ENCODE results near the gene ZMYM1. TPM values are rescaled to one million over a fixed set of nuclear protein-coding genes. Genes with fewer than 3 reads are reported as not detected.

The ZMYM1 gene
- total RNA-seq, 1 donor from 2014 or later = 7.8 TPM

DNA sequence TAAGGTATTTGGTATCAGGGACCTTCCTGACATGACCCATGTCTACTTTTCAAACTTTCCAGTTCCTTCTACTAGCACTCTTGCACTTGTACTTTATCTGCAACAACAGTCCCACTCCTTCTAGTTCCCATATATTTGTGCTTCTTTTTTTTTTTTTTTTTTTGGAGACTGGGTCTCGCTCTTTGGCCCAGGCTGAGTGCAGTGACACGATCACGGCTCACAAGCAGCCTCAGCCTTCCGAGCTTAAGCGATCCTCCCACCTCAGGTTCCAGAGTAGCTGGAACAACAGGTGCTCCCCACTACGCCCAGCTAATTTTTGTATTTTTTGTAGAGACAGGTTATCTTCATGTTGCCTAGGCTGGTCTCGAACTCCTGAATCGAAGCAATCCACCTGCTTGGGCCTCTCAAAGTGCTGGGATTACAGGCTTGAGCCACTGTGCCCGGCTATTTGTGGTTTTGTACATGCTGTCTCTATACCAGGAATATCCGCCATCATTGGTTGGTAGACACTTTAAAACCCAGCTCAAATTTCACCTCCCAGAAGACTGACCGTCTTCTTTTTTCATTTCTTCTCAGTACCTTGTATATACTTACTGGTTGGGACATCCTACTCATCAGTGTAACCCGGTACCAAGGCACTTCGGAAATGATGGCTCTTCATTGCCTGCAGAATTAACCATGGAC, 1.1 kb downstream of the ZMYM1 start:
- intact Hi-C loops (cut with micrococcal nuclease) = no loop called here
- H3K9me3 ChIP-seq (replicated peaks) = no peaks in the 10 kb centered on the region
- H3K27ac ChIP-seq (replicated peaks) = peak overlapping the region; percentile 91
- DNase-seq = no peak
- H3K4me3 ChIP-seq = peak overlapping the region; percentile 79
- TF ChIP-seq, protein P1, sequence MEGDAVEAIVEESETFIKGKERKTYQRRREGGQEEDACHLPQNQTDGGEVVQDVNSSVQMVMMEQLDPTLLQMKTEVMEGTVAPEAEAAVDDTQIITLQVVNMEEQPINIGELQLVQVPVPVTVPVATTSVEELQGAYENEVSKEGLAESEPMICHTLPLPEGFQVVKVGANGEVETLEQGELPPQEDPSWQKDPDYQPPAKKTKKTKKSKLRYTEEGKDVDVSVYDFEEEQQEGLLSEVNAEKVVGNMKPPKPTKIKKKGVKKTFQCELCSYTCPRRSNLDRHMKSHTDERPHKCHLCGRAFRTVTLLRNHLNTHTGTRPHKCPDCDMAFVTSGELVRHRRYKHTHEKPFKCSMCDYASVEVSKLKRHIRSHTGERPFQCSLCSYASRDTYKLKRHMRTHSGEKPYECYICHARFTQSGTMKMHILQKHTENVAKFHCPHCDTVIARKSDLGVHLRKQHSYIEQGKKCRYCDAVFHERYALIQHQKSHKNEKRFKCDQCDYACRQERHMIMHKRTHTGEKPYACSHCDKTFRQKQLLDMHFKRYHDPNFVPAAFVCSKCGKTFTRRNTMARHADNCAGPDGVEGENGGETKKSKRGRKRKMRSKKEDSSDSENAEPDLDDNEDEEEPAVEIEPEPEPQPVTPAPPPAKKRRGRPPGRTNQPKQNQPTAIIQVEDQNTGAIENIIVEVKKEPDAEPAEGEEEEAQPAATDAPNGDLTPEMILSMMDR (IDR thresholded peaks at IDR 0.05; ENCODE audit: borderline replicate concordance) = no peak
- peaks cover 35% of the 10 kb centered on the region for H3K4me1 ChIP-seq
- H3K27me3 ChIP-seq (ENCODE audit: low read depth) = peaks cover 14% of the 10 kb centered on the region
- H3K36me3 ChIP-seq = no peaks in the 10 kb centered on the region

DNA sequence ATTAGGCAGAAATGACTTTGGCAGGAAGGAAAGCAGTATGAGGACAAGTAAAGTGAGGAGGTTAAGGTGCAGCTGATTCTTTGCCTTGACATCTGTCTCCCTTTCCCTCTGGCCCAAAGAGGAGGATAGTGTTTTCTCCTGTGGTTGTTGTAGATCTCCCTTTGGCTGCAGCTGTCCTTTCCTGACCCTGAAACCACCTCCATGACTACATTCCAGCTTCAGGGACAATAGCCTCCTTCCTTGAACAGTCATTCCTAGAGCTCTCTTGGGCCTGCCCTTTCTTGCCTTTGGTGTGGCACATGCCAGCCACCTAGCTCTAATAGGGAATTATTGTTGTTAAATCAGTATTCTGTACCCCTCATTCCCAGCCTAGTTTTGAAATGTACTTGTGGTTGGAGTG, 6.2 kb downstream of the ZMYM1 start:
- Histone ChIP-seq H3K4me3 (no peak overlapping the region), H3K9me3 (replicated peaks) (no peaks in the 10 kb centered on the region), H3K36me3 (no peaks in the 10 kb centered on the region), H3K27me3 (ENCODE audit: low read depth) (no peaks in the 10 kb centered on the region), H3K27ac (replicated peaks) (no peak overlapping the region), H3K4me1 (peaks cover 22% of the 10 kb centered on the region)
- intact Hi-C loops (cut with micrococcal nuclease) = no loop called here
- TF ChIP-seq, protein P1 (IDR thresholded peaks at IDR 0.05; ENCODE audit: borderline replicate concordance) = no peak
- no peak for DNase-seq

DNA sequence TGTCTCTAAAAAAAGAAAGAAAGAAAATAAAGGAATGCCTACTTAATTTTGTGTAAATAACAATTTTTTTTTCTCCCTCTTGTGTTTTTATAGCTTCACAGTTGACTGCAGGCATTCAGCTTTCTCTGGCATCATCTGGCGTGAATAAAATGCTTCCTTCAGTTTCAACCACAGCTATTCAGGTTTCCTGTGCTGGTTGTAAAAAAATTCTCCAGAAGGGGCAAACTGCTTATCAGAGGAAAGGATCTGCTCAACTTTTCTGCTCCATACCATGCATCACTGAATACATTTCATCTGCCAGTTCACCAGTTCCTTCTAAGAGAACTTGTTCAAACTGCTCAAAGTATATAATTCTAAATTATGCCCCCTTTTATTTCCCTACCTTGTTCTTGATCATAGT, 18.0 kb downstream of the ZMYM1 start:
- TF ChIP-seq, protein P1 (IDR thresholded peaks at IDR 0.05; ENCODE audit: borderline replicate concordance) = no peak
- H3K27ac ChIP-seq (replicated peaks) = no peak overlapping the region
- no peak for DNase-seq
- intact Hi-C loops (cut with micrococcal nuclease) = no loop called here
- no peaks in the 10 kb centered on the region for H3K27me3 ChIP-seq (ENCODE audit: low read depth)
- H3K36me3 ChIP-seq = peaks cover 89% of the 10 kb centered on the region
- H3K4me3 ChIP-seq = no peak overlapping the region
- H3K9me3 ChIP-seq (replicated peaks) = no peaks in the 10 kb centered on the region
- no peaks in the 10 kb centered on the region for H3K4me1 ChIP-seq

DNA sequence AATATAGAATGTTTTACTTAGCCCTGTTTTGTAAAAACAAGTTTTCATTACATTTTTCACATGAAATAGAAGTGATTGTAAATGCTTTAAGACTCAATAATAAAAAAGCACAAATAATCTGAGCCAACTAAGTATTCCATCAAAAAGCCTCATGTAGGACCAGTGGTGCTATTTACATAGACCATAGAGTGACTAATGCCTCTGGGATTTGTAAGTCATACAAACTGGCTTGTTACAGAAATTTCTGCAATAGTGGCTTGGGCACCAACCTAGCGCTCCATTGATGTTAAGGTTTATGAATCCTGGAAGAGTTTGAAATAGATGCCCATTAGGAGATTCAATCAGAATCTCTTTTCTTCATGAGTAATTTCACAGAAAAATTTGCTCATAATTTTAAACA, 31.9 kb downstream of the ZMYM1 start:
- Histone ChIP-seq H3K9me3 (replicated peaks) (no peaks in the 10 kb centered on the region), H3K4me3 (no peak overlapping the region), H3K4me1 (no peaks in the 10 kb centered on the region), H3K27ac (replicated peaks) (no peak overlapping the region), H3K27me3 (ENCODE audit: low read depth) (no peaks in the 10 kb centered on the region), H3K36me3 (peaks cover 62% of the 10 kb centered on the region)
- TF ChIP-seq, protein P1 (IDR thresholded peaks at IDR 0.05; ENCODE audit: borderline replicate concordance) = no peak
- DNase-seq = no peak
- intact Hi-C loops (cut with micrococcal nuclease) = no loop called here

DNA sequence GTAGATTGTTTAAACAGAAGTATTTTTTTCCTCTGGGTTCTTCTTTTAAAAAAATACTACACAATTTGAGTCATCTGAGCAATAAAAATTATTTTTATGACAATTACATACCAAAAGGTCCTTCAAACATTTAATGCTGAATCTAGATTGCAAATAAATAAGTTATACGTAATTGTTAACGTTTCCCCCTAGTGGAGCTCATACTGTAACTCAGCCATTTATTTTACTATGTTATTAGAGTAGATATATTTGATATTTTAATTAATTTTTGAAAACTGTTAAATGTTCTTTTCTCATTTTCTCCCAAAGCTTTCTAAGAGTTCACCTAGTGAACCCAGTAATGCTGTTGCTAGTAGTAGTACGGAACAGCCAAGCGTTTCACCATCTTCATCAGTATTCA, 33.5 kb downstream of the ZMYM1 start:
- peaks cover 60% of the 10 kb centered on the region for H3K36me3 ChIP-seq
- DNase-seq = no peak
- no peak overlapping the region for H3K4me3 ChIP-seq
- H3K27ac ChIP-seq (replicated peaks) = no peak overlapping the region
- TF ChIP-seq, protein P1 (IDR thresholded peaks at IDR 0.05; ENCODE audit: borderline replicate concordance) = no peak
- intact Hi-C loops (cut with micrococcal nuclease) = no loop called here
- no peaks in the 10 kb centered on the region for H3K4me1 ChIP-seq
- H3K27me3 ChIP-seq (ENCODE audit: low read depth) = no peaks in the 10 kb centered on the region
- no peaks in the 10 kb centered on the region for H3K9me3 ChIP-seq (replicated peaks)

Measured in left ventricle myocardium inferior (tissue), 1 donor.